Right lobe of liver (tissue), 4 donors: ENCODE results near the gene IL22RA1.

Source experiments
- CTCF ChIP-seq, 4 donors: fragments of 200-600 bp in 3 of 4; fragments of 450-650 bp in 1 of 4; IDR thresholded peaks; one replicate each; pipeline versions ENCODE4 v1.5.1 to v1.8.0; 2016 to 2022; ENCODE audit warnings: antibody characterized with exemption in 4 of 4, mild to moderate bottlenecking in 2 of 4
- POLR2A ChIP-seq: fragments of 450-650 bp; IDR thresholded peaks from one replicate; pipeline ENCODE4 v1.6.1; 2017; ENCODE audit warnings: antibody characterized with exemption, mild to moderate bottlenecking
- donor health status: DM: no; HTN: no; CAD: no.
- donor health status: DM: no; HTN: no; CAD: no.
- donor health status: DM: no; HTN: yes; CAD: no.

- no peak for TF ChIP-seq POLR2A
- no peak for TF ChIP-seq CTCF (IDR thresholded peaks at IDR 0.05)
These were observed 26.3 kb upstream of the IL22RA1 start for GRCh38 chr1:24169286-24169685.
